ENCODE results near the gene GATAD2A. TPM values are rescaled to one million over a fixed set of nuclear protein-coding genes. Genes with fewer than 3 reads are reported as not detected.

Gene GATAD2A
- total and polyA plus RNA-seq, 10 of the 15 experiments (the other 5 are each of a cell fraction or from before 2014, with no cell fraction given): 2.6 to 173 (median 32.0) TPM

GRCh38 chr19:19487077-19487949, 81.8 kb downstream of the GATAD2A start:
- ChIA-PET CTCF (interaction anchor here (1.3 to 9.3 kb wide), 3 partner anchors 83 to 122 kb away, joined by 8 to 223 read pairs (median 83); partner anchors contain the start of gene GATAD2A), RAD21 (ENCODE audit: unreplicated experiment) (interaction anchor here (1.0 to 4.8 kb wide), 4 partner anchors 81 to 341 kb away, joined by 3 to 72 read pairs (median 29); partner anchors contain the start of gene GATAD2A)
- in situ Hi-C loops (cut with MboI): no loop called here

More at GRCh38 chr19:19487077-19487949, 81.8 kb downstream of the GATAD2A start:
- Histone ChIP-seq H3K9me3 (replicated peaks; ENCODE audit: control insufficient read depth, insufficient read depth, low read length) (no peaks in the 10 kb centered on the region), H3K27me3 (replicated peaks in 1 of 2; ENCODE audit: control insufficient read depth in 2 of 2, insufficient read depth in 2 of 2, low read length in 1 of 2) (no peaks in the 10 kb centered on the region), H3K4me1 (ENCODE audit: control insufficient read depth, insufficient read depth, low read length) (peaks cover 30% of the 10 kb centered on the region), H2AFZ (ENCODE audit: control insufficient read depth, low read depth, low read length) (no peak overlapping the region), H3K79me2 (ENCODE audit: control insufficient read depth, insufficient read depth, low read length) (peaks cover 9% of the 10 kb centered on the region), H3K4me3 (no peak overlapping the region), H3K9ac (ENCODE audit: control insufficient read depth, insufficient read depth, low read length) (no peak overlapping the region), H4K20me1 (ENCODE audit: control insufficient read depth, insufficient read depth) (no peaks in the 10 kb centered on the region), H3K27ac (ENCODE audit: control insufficient read depth, insufficient read depth) (no peak overlapping the region), H3K4me2 (ENCODE audit: control insufficient read depth, insufficient read depth) (no peak overlapping the region), H3K36me3 (ENCODE audit: control insufficient read depth in 2 of 2, insufficient read depth in 2 of 2, low read length in 1 of 2) (peaks cover 13 to 25% of the 10 kb centered on the region in 2 experiments; a peak in 3 of 4 replicates)
- ATAC-seq (no peak), DNase-seq (ENCODE audit: low read depth, low spot score) (no peak), FAIRE-seq (no peak)
- POLR2A ChIA-PET: no interaction called here
- TF ChIP-seq TCF7 (IDR thresholded peaks at IDR 0.05; ENCODE audit: borderline replicate concordance) (no peak), BCL3 (IDR thresholded peaks at IDR 0.05; ENCODE audit: borderline replicate concordance, insufficient read depth, low read depth, low read length, poor library complexity, severe bottlenecking) (no peak), CBX3 (IDR thresholded peaks at IDR 0.05; ENCODE audit: borderline replicate concordance, low read depth) (no peak), RELB (IDR thresholded peaks at IDR 0.05; ENCODE audit: low read depth) (no peak), BACH1 (IDR thresholded peaks at IDR 0.05; ENCODE audit: borderline replicate concordance) (no peak), E2F4 (IDR thresholded peaks at IDR 0.05; ENCODE audit: low read depth, low read length) (no peak), RBBP5 (conservative IDR thresholded peaks at IDR 0.05) (no peak), ELK1 (IDR thresholded peaks at IDR 0.05; ENCODE audit: low read depth, low read length) (no peak), CBFB (IDR thresholded peaks at IDR 0.05; ENCODE audit: low read depth) (no peak), MXI1 (IDR thresholded peaks at IDR 0.05; ENCODE audit: low read depth, low read length) (no peak), NFIC (IDR thresholded peaks at IDR 0.05; ENCODE audit: low read depth, low read length) (no peak), MLLT1 (IDR thresholded peaks at IDR 0.05) (no peak), CHD2 (IDR thresholded peaks at IDR 0.05; ENCODE audit: borderline replicate concordance, low read depth, low read length) (no peak), ATF2 (IDR thresholded peaks at IDR 0.05; ENCODE audit: low read length) (no peak)
- SMC1A ChIA-PET (ENCODE audit: uncharacterized antibody, unreplicated experiment): interaction anchor here (1.2 to 5.1 kb wide), 3 partner anchors 68 to 121 kb away, joined by 3 to 97 read pairs (median 57); partner anchors contain the start of gene GATAD2A
- WGBS (ENCODE audit: insufficient coverage, insufficient replicate concordance, low lambda C conversion rate, missing lambda C conversion rate): 82% methylated on average over 8 of the region's 9 CpGs
- intact Hi-C loops (cut with micrococcal nuclease; ENCODE audit: unreplicated experiment): no loop called here
- BruUV-seq (replicated peaks): no TSS peak

All from GM12878 (cell line).